HepG2 (cell line): Measurements from ENCODE around the gene MAIP1. TPM values are rescaled to one million over a fixed set of nuclear protein-coding genes. Genes with fewer than 3 reads are reported as not detected.

Experiments
- BHLHE40 ChIP-seq: IDR thresholded peaks from 2 replicates; pipeline ENCODE4 v1.6.1; 2011; ENCODE audit warnings: low read length, improper control_type of control experiment
- CEBPB ChIP-seq: IDR thresholded peaks from 2 replicates; pipeline ENCODE4 v1.6.1; 2011; ENCODE audit warnings: low read depth, low read length, improper control_type of control experiment, borderline replicate concordance
- HNRNPH1 ChIP-seq: fragments of 200-400 bp; formaldehyde crosslinking; optimal IDR thresholded peaks from 2 replicates; pipeline ENCODE3; 2017; ENCODE audit warnings: mild to moderate bottlenecking, low read depth, low read length
- MAF1 ChIP-seq: sonication (generic); formaldehyde crosslinking; IDR thresholded peaks from 2 replicates; pipeline ENCODE4 v1.5.0; 2020; ENCODE audit warnings: missing genetic modification reagents, borderline replicate concordance
- NFE2L1 ChIP-seq: sonication (generic); formaldehyde crosslinking; IDR thresholded peaks from 2 replicates; pipeline ENCODE4 v1.4.0; 2020; ENCODE audit warnings: missing genetic modification reagents, mild to moderate bottlenecking, borderline replicate concordance
- NFYB ChIP-seq: sonication (generic); formaldehyde crosslinking; IDR thresholded peaks from 2 replicates; pipeline ENCODE4 v1.4.0; 2020; ENCODE audit warnings: missing genetic modification reagents
- SCMH1 ChIP-seq: sonication (generic); formaldehyde crosslinking; IDR thresholded peaks from 2 replicates; pipeline ENCODE4 v1.9.0; 2021; ENCODE audit warnings: missing genetic modification reagents, mild to moderate bottlenecking, borderline replicate concordance
- SIX4 ChIP-seq: sonication (generic); formaldehyde crosslinking; IDR thresholded peaks from 2 replicates; pipeline ENCODE4 v1.4.0; 2020; ENCODE audit warnings: missing genetic modification reagents
- ZIK1 ChIP-seq: sonication (generic); formaldehyde crosslinking; IDR thresholded peaks from 2 replicates; pipeline ENCODE4 v1.5.0; 2020; ENCODE audit warnings: mild to moderate bottlenecking, low read depth, missing genetic modification reagents, borderline replicate concordance
- ZNF879 ChIP-seq: sonication (generic); formaldehyde crosslinking; IDR thresholded peaks from 2 replicates; pipeline ENCODE4 v1.8.1; 2023; ENCODE audit warnings: missing genetic modification reagents
- ZNF891 ChIP-seq: sonication (generic); formaldehyde crosslinking; IDR thresholded peaks from 2 replicates; pipeline ENCODE4 v1.5.0; 2020; ENCODE audit warnings: mild to moderate bottlenecking, missing genetic modification reagents
- polyA plus RNA-seq, 8 experiments: library from polyadenylated mRNA; depleted of rRNA in 3 of 8; stranded (reverse) in 7 of 8; unstranded in 1 of 8; fragments of >200 nt; fragmentation: Illumina TruSeq in 4 of 8; extraction: Trizol in 4 of 8; gene quantifications; 2 replicates each; pipeline versions ENCODE4 v1.2.1 to v1.2.3, GENCODE V29; 2011 to 2016; ENCODE audit warnings: low read depth in 4 of 8, missing spikeins in 1 of 8, mixed read lengths in 1 of 8; ENCODE audit not compliant: insufficient read depth in 1 of 8
- total RNA-seq, 5 experiments: library from RNA; depleted of rRNA; stranded (reverse); fragments of >200 nt; fragmentation: Illumina TruSeq; extraction: Trizol; gene quantifications; 2 replicates each; pipeline ENCODE4 v1.2.3, GENCODE V29; 2016; ENCODE audit warnings: low read depth in 1 of 5
- TF ChIP-seq, protein P1 (sequence below): sonication (generic); formaldehyde crosslinking; IDR thresholded peaks from 2 replicates; pipeline ENCODE4 v1.8.0; 2022; ENCODE audit warnings: mild to moderate bottlenecking, missing genetic modification reagents, moderate library complexity
- TF ChIP-seq, protein P2 (sequence below): sonication (generic); formaldehyde crosslinking; IDR thresholded peaks from 2 replicates; pipeline ENCODE4 v1.5.0; 2020; ENCODE audit warnings: mild to moderate bottlenecking, missing genetic modification reagents
- TF ChIP-seq, protein P3 (sequence below): sonication (generic); formaldehyde crosslinking; IDR thresholded peaks from 2 replicates; pipeline ENCODE4 v1.5.1; 2020; ENCODE audit warnings: missing genetic modification reagents, mild to moderate bottlenecking, borderline replicate concordance
- TF ChIP-seq, protein P4 (sequence below): sonication (generic); formaldehyde crosslinking; IDR thresholded peaks from 2 replicates; pipeline ENCODE4 v1.4.0; 2020; ENCODE audit warnings: missing genetic modification reagents, borderline replicate concordance
- TF ChIP-seq, protein P5 (sequence below): sonication (generic); formaldehyde crosslinking; IDR thresholded peaks from 2 replicates; pipeline ENCODE4 v1.5.0; 2020; ENCODE audit warnings: missing genetic modification reagents

The MAIP1 gene
- total and polyA plus RNA-seq, 2 of the 13 experiments (the other 11 are each of a cell fraction or from before 2014, with no cell fraction given): 22.3 to 72.9 TPM

DNA sequence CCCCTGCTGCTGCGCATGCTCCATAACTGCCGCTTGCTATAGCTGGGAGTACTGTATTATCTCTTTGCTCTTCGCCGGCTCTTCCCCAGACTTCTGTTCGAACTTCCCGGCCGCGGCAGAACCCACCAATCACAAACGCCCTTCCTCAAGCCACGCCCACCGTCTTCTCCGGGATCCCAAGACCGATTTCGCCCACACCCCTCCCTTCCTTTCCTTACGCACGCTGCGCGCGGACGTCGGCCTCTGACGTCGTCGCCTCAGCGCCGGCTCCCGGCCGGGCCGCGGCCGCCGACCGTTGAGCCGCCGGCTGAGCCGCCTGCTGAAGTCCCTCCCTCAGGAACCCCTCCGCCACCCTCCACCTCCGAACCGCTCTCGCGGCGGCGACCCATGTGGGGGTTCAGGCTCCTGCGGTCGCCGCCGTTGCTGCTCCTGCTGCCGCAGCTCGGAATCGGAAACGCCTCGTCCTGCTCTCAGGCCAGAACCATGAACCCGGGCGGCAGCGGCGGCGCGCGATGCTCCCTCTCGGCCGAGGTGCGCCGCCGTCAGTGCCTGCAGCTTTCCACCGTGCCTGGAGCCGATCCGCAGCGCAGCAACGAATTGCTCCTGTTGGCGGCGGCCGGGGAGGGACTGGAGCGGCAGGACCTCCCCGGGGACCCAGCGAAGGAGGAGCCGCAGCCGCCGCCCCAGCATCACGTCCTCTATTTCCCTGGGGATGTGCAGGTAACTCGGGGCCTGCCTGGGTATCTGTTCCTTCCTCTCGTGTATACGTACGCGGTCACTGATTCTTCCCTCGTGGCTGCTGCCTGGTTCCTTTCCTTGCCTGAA lies 44.1 kb upstream of the MAIP1 start, which contains the start of gene C2orf69 (continued):
- TF ChIP-seq ZIK1 (peak; percentile 69; the same call in 1 of the 2 replicates), CEBPB (no peak), NFYB (peak; percentile 85), SIX4 (no peak; the same call in 1 of the 2 replicates), SCMH1 (CRISPR knock-in tag) (no peak), HNRNPH1 (no peak), NFE2L1 (CRISPR knock-in tag) (no peak), ZNF891 (CRISPR knock-in tag) (peak; percentile 85), MAF1 (CRISPR knock-in tag) (peak; percentile 91; the same call in 1 of the 2 replicates), ZNF879 (CRISPR knock-in tag) (peak; percentile 66), BHLHE40 (no peak; the same call in 1 of the 2 replicates)
- TF ChIP-seq, protein P1, sequence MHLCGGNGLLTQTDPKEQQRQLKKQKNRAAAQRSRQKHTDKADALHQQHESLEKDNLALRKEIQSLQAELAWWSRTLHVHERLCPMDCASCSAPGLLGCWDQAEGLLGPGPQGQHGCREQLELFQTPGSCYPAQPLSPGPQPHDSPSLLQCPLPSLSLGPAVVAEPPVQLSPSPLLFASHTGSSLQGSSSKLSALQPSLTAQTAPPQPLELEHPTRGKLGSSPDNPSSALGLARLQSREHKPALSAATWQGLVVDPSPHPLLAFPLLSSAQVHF (CRISPR knock-in tag): no peak
- TF ChIP-seq, protein P2, sequence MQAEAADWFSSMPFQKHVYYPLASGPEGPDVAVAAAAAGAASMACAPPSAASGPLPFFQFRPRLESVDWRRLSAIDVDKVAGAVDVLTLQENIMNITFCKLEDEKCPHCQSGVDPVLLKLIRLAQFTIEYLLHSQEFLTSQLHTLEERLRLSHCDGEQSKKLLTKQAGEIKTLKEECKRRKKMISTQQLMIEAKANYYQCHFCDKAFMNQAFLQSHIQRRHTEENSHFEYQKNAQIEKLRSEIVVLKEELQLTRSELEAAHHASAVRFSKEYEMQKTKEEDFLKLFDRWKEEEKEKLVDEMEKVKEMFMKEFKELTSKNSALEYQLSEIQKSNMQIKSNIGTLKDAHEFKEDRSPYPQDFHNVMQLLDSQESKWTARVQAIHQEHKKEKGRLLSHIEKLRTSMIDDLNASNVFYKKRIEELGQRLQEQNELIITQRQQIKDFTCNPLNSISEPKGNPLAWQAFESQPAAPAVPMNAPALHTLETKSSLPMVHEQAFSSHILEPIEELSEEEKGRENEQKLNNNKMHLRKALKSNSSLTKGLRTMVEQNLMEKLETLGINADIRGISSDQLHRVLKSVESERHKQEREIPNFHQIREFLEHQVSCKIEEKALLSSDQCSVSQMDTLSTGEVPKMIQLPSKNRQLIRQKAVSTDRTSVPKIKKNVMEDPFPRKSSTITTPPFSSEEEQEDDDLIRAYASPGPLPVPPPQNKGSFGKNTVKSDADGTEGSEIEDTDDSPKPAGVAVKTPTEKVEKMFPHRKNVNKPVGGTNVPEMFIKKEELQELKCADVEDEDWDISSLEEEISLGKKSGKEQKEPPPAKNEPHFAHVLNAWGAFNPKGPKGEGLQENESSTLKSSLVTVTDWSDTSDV (CRISPR knock-in tag): peak; percentile 62; the same call in 1 of the 2 replicates
- TF ChIP-seq, protein P3, sequence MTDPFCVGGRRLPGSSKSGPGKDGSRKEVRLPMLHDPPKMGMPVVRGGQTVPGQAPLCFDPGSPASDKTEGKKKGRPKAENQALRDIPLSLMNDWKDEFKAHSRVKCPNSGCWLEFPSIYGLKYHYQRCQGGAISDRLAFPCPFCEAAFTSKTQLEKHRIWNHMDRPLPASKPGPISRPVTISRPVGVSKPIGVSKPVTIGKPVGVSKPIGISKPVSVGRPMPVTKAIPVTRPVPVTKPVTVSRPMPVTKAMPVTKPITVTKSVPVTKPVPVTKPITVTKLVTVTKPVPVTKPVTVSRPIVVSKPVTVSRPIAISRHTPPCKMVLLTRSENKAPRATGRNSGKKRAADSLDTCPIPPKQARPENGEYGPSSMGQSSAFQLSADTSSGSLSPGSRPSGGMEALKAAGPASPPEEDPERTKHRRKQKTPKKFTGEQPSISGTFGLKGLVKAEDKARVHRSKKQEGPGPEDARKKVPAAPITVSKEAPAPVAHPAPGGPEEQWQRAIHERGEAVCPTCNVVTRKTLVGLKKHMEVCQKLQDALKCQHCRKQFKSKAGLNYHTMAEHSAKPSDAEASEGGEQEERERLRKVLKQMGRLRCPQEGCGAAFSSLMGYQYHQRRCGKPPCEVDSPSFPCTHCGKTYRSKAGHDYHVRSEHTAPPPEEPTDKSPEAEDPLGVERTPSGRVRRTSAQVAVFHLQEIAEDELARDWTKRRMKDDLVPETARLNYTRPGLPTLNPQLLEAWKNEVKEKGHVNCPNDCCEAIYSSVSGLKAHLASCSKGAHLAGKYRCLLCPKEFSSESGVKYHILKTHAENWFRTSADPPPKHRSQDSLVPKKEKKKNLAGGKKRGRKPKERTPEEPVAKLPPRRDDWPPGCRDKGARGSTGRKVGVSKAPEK (CRISPR knock-in tag): 0 out of 2 replicates have a peak, but pooled peaks have one; percentile 57
- TF ChIP-seq, protein P4, sequence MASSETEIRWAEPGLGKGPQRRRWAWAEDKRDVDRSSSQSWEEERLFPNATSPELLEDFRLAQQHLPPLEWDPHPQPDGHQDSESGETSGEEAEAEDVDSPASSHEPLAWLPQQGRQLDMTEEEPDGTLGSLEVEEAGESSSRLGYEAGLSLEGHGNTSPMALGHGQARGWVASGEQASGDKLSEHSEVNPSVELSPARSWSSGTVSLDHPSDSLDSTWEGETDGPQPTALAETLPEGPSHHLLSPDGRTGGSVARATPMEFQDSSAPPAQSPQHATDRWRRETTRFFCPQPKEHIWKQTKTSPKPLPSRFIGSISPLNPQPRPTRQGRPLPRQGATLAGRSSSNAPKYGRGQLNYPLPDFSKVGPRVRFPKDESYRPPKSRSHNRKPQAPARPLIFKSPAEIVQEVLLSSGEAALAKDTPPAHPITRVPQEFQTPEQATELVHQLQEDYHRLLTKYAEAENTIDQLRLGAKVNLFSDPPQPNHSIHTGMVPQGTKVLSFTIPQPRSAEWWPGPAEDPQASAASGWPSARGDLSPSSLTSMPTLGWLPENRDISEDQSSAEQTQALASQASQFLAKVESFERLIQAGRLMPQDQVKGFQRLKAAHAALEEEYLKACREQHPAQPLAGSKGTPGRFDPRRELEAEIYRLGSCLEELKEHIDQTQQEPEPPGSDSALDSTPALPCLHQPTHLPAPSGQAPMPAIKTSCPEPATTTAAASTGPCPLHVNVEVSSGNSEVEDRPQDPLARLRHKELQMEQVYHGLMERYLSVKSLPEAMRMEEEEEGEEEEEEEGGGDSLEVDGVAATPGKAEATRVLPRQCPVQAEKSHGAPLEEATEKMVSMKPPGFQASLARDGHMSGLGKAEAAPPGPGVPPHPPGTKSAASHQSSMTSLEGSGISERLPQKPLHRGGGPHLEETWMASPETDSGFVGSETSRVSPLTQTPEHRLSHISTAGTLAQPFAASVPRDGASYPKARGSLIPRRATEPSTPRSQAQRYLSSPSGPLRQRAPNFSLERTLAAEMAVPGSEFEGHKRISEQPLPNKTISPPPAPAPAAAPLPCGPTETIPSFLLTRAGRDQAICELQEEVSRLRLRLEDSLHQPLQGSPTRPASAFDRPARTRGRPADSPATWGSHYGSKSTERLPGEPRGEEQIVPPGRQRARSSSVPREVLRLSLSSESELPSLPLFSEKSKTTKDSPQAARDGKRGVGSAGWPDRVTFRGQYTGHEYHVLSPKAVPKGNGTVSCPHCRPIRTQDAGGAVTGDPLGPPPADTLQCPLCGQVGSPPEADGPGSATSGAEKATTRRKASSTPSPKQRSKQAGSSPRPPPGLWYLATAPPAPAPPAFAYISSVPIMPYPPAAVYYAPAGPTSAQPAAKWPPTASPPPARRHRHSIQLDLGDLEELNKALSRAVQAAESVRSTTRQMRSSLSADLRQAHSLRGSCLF: no peak
- TF ChIP-seq, protein P5, sequence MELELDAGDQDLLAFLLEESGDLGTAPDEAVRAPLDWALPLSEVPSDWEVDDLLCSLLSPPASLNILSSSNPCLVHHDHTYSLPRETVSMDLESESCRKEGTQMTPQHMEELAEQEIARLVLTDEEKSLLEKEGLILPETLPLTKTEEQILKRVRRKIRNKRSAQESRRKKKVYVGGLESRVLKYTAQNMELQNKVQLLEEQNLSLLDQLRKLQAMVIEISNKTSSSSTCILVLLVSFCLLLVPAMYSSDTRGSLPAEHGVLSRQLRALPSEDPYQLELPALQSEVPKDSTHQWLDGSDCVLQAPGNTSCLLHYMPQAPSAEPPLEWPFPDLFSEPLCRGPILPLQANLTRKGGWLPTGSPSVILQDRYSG (CRISPR knock-in tag): no peak
